ENCODE measurements around the gene SYNPR.

SYNPR gene

DNA sequence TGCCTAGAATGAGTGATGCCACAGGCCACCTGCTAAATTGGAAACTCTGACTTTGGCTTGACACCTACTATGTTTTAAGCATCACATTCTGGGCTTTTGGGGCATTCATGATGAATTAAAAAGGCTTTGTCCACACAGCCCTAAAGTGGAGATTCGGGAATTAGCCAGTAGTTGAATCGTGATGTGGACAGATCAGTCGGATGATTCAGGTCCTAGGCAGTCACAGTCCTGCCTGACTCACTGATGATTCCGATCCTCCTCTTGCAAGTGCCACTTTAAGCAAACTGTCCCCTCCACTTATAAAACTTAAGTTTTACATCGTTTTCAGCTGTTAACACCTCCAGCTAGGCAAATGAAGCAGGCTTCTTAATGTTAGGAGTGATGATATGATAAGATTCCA is 75.3 kb downstream of the SYNPR start:
- H3F3A ChIP-seq (ENCODE audit: insufficient read depth, low read length), result no peaks in the 10 kb centered on the region
- DNase-seq, result no peak

DNA sequence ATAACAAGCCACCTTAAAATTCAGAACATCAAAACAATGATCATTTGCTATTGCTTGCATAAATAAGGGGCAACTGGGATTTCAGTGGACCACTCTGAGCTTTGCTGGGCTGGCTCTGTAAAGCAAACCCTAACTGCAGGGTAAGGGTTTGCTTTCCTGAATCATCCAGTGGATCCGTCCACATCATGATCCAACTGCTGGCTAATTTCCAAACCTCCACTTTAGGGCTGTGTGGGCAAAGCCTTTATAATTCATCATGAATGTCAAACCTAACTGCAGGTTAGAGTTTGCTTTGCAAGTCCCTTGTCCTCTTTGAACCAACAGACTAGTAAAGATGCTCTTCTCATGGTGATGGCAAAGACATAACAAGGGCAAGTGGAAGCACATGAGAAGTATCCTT is 76.1 kb downstream of the SYNPR start:
- no peaks in the 10 kb centered on the region for H3F3A ChIP-seq (ENCODE audit: insufficient read depth, low read length)
- no peak overlapping the region for H3K4me3 ChIP-seq (ENCODE audit: low read length)
- no peak overlapping the region for H3K9ac ChIP-seq (ENCODE audit: low read length)
- no peak for DNase-seq
- no peaks in the 10 kb centered on the region for H3K79me2 ChIP-seq (ENCODE audit: low read length)
- no peaks in the 10 kb centered on the region for H3K9me3 ChIP-seq (replicated peaks; ENCODE audit: insufficient read depth, low read length)
- no peaks in the 10 kb centered on the region for H3K27me3 ChIP-seq (replicated peaks; ENCODE audit: insufficient read depth, low read length)
- H2AFZ ChIP-seq (ENCODE audit: low read length), result no peak overlapping the region
- no peak overlapping the region for H3K4me2 ChIP-seq (ENCODE audit: low read depth, low read length)
- H3K9me2 ChIP-seq (replicated peaks; ENCODE audit: insufficient read depth, low read length), result no peaks in the 10 kb centered on the region
- no peak overlapping the region for H3K27ac ChIP-seq (ENCODE audit: low read length)
- H4K20me1 ChIP-seq (ENCODE audit: insufficient read depth, low read length), result no peaks in the 10 kb centered on the region
- no peaks in the 10 kb centered on the region for H3K4me1 ChIP-seq (ENCODE audit: low read length)
- TF ChIP-seq EZH2phosphoT487 (IDR thresholded peaks at IDR 0.05; ENCODE audit: low read length) (no peak), EZH2 (optimal IDR thresholded peaks at IDR 0.05; ENCODE audit: low read depth, low read length) (no peak)
- TF ChIP-seq, protein P1, sequence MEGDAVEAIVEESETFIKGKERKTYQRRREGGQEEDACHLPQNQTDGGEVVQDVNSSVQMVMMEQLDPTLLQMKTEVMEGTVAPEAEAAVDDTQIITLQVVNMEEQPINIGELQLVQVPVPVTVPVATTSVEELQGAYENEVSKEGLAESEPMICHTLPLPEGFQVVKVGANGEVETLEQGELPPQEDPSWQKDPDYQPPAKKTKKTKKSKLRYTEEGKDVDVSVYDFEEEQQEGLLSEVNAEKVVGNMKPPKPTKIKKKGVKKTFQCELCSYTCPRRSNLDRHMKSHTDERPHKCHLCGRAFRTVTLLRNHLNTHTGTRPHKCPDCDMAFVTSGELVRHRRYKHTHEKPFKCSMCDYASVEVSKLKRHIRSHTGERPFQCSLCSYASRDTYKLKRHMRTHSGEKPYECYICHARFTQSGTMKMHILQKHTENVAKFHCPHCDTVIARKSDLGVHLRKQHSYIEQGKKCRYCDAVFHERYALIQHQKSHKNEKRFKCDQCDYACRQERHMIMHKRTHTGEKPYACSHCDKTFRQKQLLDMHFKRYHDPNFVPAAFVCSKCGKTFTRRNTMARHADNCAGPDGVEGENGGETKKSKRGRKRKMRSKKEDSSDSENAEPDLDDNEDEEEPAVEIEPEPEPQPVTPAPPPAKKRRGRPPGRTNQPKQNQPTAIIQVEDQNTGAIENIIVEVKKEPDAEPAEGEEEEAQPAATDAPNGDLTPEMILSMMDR (IDR thresholded peaks at IDR 0.05; ENCODE audit: low read length), result no peak
- no peaks in the 10 kb centered on the region for H3K36me3 ChIP-seq (replicated peaks; ENCODE audit: insufficient read depth, low read length)

More for the DNA sequence above, 75.3 kb downstream of the SYNPR start:
- H3K4me2 ChIP-seq (ENCODE audit: low read depth, low read length), result no peak overlapping the region
- no peak for TF ChIP-seq EZH2phosphoT487 (IDR thresholded peaks at IDR 0.05; ENCODE audit: low read length)
- TF ChIP-seq EZH2 (optimal IDR thresholded peaks at IDR 0.05; ENCODE audit: low read depth, low read length), result no peak
- TF ChIP-seq, protein P1 (IDR thresholded peaks at IDR 0.05; ENCODE audit: low read length), result no peak
- no peaks in the 10 kb centered on the region for H3K4me1 ChIP-seq (ENCODE audit: low read length)
- no peaks in the 10 kb centered on the region for H3K9me3 ChIP-seq (replicated peaks; ENCODE audit: insufficient read depth, low read length)
- H3K9ac ChIP-seq (ENCODE audit: low read length), result no peak overlapping the region
- H3K4me3 ChIP-seq (ENCODE audit: low read length), result no peak overlapping the region
- H2AFZ ChIP-seq (ENCODE audit: low read length), result no peak overlapping the region
- no peak overlapping the region for H3K27ac ChIP-seq (ENCODE audit: low read length)
- no peaks in the 10 kb centered on the region for H3K9me2 ChIP-seq (replicated peaks; ENCODE audit: insufficient read depth, low read length)
- H4K20me1 ChIP-seq (ENCODE audit: insufficient read depth, low read length), result no peaks in the 10 kb centered on the region
- no peaks in the 10 kb centered on the region for H3K79me2 ChIP-seq (ENCODE audit: low read length)
- no peaks in the 10 kb centered on the region for H3K27me3 ChIP-seq (replicated peaks; ENCODE audit: insufficient read depth, low read length)
- H3K36me3 ChIP-seq (replicated peaks; ENCODE audit: insufficient read depth, low read length), result no peaks in the 10 kb centered on the region

DNA sequence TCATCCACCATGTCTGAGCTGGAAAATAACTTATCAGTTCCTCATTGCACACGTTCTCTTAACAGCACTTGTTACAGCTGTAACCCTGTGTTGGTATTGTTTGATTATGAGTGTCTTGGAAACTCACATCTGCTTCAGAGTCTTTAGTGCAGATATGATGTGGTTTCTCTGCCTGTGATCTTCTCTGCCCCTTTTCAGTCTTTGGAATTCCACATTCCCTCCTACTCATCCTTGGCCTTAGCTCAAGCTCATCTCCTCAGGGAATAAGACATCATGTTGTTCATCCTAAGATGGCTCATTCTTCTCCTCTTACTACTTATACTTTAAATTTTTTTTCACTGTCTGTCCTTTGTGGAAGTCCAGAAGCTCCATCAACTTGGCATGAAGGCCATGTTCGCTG is 77.7 kb downstream of the SYNPR start:
- Histone ChIP-seq H3K36me3 (replicated peaks; ENCODE audit: insufficient read depth, low read length) (no peaks in the 10 kb centered on the region), H3K9ac (ENCODE audit: low read length) (no peak overlapping the region), H3K9me2 (replicated peaks; ENCODE audit: insufficient read depth, low read length) (no peaks in the 10 kb centered on the region), H3K27ac (ENCODE audit: low read length) (no peak overlapping the region), H3K4me2 (ENCODE audit: low read depth, low read length) (no peak overlapping the region), H3F3A (ENCODE audit: insufficient read depth, low read length) (no peaks in the 10 kb centered on the region), H4K20me1 (ENCODE audit: insufficient read depth, low read length) (no peaks in the 10 kb centered on the region), H3K4me1 (ENCODE audit: low read length) (no peaks in the 10 kb centered on the region), H3K79me2 (ENCODE audit: low read length) (no peaks in the 10 kb centered on the region), H3K27me3 (replicated peaks; ENCODE audit: insufficient read depth, low read length) (no peaks in the 10 kb centered on the region), H3K4me3 (ENCODE audit: low read length) (no peak overlapping the region), H3K9me3 (replicated peaks; ENCODE audit: insufficient read depth, low read length) (no peaks in the 10 kb centered on the region), H2AFZ (ENCODE audit: low read length) (no peak overlapping the region)
- DNase-seq, result no peak
- no peak for TF ChIP-seq EZH2phosphoT487 (IDR thresholded peaks at IDR 0.05; ENCODE audit: low read length)

DNA sequence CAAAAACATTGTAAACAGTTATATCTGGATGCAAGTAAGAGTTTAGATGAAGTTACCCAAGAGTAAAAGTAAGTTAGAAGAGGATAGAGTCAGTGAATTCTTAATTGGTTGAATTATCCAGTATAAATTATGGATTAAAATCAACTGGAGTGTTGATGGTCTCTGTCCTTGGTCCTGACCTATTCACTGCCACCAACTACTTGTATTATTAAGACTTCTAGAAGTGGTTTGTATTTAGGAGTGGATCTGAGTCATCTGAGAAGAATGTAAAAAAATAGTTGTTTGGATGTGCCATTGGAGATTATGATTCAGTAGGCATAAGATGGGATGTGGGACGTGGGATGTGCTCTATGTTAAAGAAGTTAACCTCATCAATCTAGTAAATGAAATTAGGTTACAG is 86.4 kb downstream of the SYNPR start:
- Histone ChIP-seq H3F3A (ENCODE audit: insufficient read depth, low read length) (no peaks in the 10 kb centered on the region), H3K9me2 (replicated peaks; ENCODE audit: insufficient read depth, low read length) (no peaks in the 10 kb centered on the region), H3K4me2 (ENCODE audit: low read depth, low read length) (no peak overlapping the region), H3K27ac (ENCODE audit: low read length) (no peak overlapping the region), H3K9ac (ENCODE audit: low read length) (no peak overlapping the region), H3K9me3 (replicated peaks; ENCODE audit: insufficient read depth, low read length) (no peaks in the 10 kb centered on the region), H3K79me2 (ENCODE audit: low read length) (no peaks in the 10 kb centered on the region), H3K36me3 (replicated peaks; ENCODE audit: insufficient read depth, low read length) (no peaks in the 10 kb centered on the region), H3K4me3 (ENCODE audit: low read length) (no peak overlapping the region), H3K4me1 (ENCODE audit: low read length) (no peaks in the 10 kb centered on the region), H3K27me3 (replicated peaks; ENCODE audit: insufficient read depth, low read length) (no peaks in the 10 kb centered on the region), H4K20me1 (ENCODE audit: insufficient read depth, low read length) (no peaks in the 10 kb centered on the region), H2AFZ (ENCODE audit: low read length) (no peak overlapping the region)
- TF ChIP-seq, protein P1 (IDR thresholded peaks at IDR 0.05; ENCODE audit: low read length), result no peak
- TF ChIP-seq EZH2 (optimal IDR thresholded peaks at IDR 0.05; ENCODE audit: low read depth, low read length), result no peak
- no peak for TF ChIP-seq EZH2phosphoT487 (IDR thresholded peaks at IDR 0.05; ENCODE audit: low read length)
- peak; percentile 12 for DNase-seq

Data from MM.1S (cell line).